COLO668 (cell line): Measurements from ENCODE around the gene ZAP70.

Source experiments
- DNase-seq: peaks from one replicate; lab custom pipeline; 2025; ENCODE audit not compliant: unreplicated experiment; lab: John Stamatoyannopoulos, UW

ZAP70 gene

GRCh38 chr2:97775074-97775473, 61.7 kb downstream of the ZAP70 start:
- no peak for DNase-seq

GRCh38 chr2:97779141-97779540, 65.8 kb downstream of the ZAP70 start:
- no peak for DNase-seq

- DNase-seq, result no peak
Measured at GRCh38 chr2:97781981-97782380, 68.6 kb downstream of the ZAP70 start.

GRCh38 chr2:97784953-97785352, 71.6 kb downstream of the ZAP70 start:
- no peak for DNase-seq

- no peak for DNase-seq
Measured at GRCh38 chr2:97785818-97786217, 72.4 kb downstream of the ZAP70 start.

- no peak for DNase-seq
Measured at GRCh38 chr2:97788986-97789644, 75.7 kb downstream of the ZAP70 start.
